Measurements from ENCODE around the gene ZFAND3. TPM values are rescaled to one million over a fixed set of nuclear protein-coding genes. Genes with fewer than 3 reads are reported as not detected.

ZFAND3 gene
- total RNA-seq, 1 donor from 2014 or later = 31.2 TPM

- H3K36me3 ChIP-seq = no peaks in the 10 kb centered on the region
- no peaks in the 10 kb centered on the region for H3K27me3 ChIP-seq
- no peak overlapping the region for H3K4me3 ChIP-seq
- no peaks in the 10 kb centered on the region for H3K4me1 ChIP-seq
- DNase-seq (ENCODE audit: extremely low spot score in 2 of 2) = no peak
- TF ChIP-seq CTCF (IDR thresholded peaks at IDR 0.05) (no peak), POLR2AphosphoS5 (IDR thresholded peaks at IDR 0.05; ENCODE audit: insufficient read depth in 1 of 2, low read depth in 1 of 2) (no peak), POLR2A (IDR thresholded peaks at IDR 0.05) (no peak)
- no peak overlapping the region for H3K27ac ChIP-seq
- H3K9me3 ChIP-seq = peaks cover 5% of the 10 kb centered on the region
- intact Hi-C loops (cut with DNase I) = no loop called here
Measured at GRCh38 chr6:37972994-37973757, 153.6 kb downstream of the ZFAND3 start.

GRCh38 chr6:37974381-37974780 lies 154.9 kb downstream of the ZFAND3 start:
- Histone ChIP-seq H3K4me3 (no peak overlapping the region), H3K27me3 (no peaks in the 10 kb centered on the region), H3K9me3 (peaks cover 5% of the 10 kb centered on the region), H3K4me1 (peaks cover 4% of the 10 kb centered on the region), H3K27ac (no peak overlapping the region), H3K36me3 (no peaks in the 10 kb centered on the region)
- DNase-seq (ENCODE audit: extremely low spot score in 2 of 2) = no peak
- intact Hi-C loops (cut with DNase I) = no loop called here
- TF ChIP-seq CTCF (IDR thresholded peaks at IDR 0.05) (no peak), POLR2A (IDR thresholded peaks at IDR 0.05) (no peak), POLR2AphosphoS5 (IDR thresholded peaks at IDR 0.05; ENCODE audit: insufficient read depth in 1 of 2, low read depth in 1 of 2) (no peak)

DNA sequence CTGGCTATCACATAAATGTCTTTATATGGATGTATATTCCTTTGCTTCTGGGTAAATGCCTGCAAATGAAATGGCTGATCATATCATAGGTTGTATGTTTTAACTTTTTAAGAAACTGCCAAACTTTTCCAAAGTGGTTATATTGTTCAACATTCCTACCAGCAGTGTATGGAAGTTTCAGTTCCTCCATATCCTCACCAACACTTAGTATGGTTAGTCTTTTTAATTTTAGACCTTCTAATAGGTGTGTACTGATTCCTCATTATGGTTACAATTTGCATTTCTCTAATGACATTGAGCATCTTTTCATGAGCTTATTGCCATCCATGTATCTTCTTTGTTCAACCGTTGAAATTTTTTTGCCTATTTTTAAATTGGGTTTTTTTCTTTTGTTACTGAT lies 155.4 kb downstream of the ZFAND3 start:
- Histone ChIP-seq H3K36me3 (no peaks in the 10 kb centered on the region), H3K27me3 (no peaks in the 10 kb centered on the region), H3K9me3 (peaks cover 5% of the 10 kb centered on the region), H3K27ac (no peak overlapping the region), H3K4me3 (no peak overlapping the region), H3K4me1 (peaks cover 10% of the 10 kb centered on the region)
- intact Hi-C loops (cut with DNase I) = no loop called here
- no peak for TF ChIP-seq POLR2A (IDR thresholded peaks at IDR 0.05)
- TF ChIP-seq CTCF (IDR thresholded peaks at IDR 0.05) = no peak
- no peak for TF ChIP-seq POLR2AphosphoS5 (IDR thresholded peaks at IDR 0.05; ENCODE audit: insufficient read depth in 1 of 2, low read depth in 1 of 2)
- no peak for DNase-seq (ENCODE audit: extremely low spot score in 2 of 2)

GRCh38 chr6:37977715-37978114 lies 158.2 kb downstream of the ZFAND3 start:
- DNase-seq (ENCODE audit: extremely low spot score in 2 of 2) = no peak
- TF ChIP-seq POLR2A (IDR thresholded peaks at IDR 0.05) (no peak), CTCF (IDR thresholded peaks at IDR 0.05) (no peak), POLR2AphosphoS5 (IDR thresholded peaks at IDR 0.05; ENCODE audit: insufficient read depth in 1 of 2, low read depth in 1 of 2) (no peak)
- Histone ChIP-seq H3K27ac (no peak overlapping the region), H3K9me3 (peaks cover 5% of the 10 kb centered on the region), H3K27me3 (no peaks in the 10 kb centered on the region), H3K4me1 (peaks cover 37% of the 10 kb centered on the region), H3K4me3 (no peak overlapping the region), H3K36me3 (no peaks in the 10 kb centered on the region)
- intact Hi-C loops (cut with DNase I) = no loop called here
